H1 (cell line): ENCODE measurements around the gene MBNL1.

ENCODE experiments used
- ASH2L ChIP-seq: fragments of 200-600, 300-600 bp; sonication (generic); IDR thresholded peaks from one replicate; pipeline ENCODE4 v1.7.1; 2017; ENCODE audit warnings: low read length
- CHD2 ChIP-seq: IDR thresholded peaks from 2 replicates; pipeline ENCODE4 v1.6.1; 2012; ENCODE audit warnings: low read length, improper control_type of control experiment
- EZH2 ChIP-seq: fragments of 200-600 bp; sonication (generic); IDR thresholded peaks from 2 replicates; pipeline ENCODE4 v1.7.1; 2012; ENCODE audit warnings: low read depth, mild to moderate bottlenecking, moderate library complexity, low read length, inconsistent platforms; ENCODE audit not compliant: severe bottlenecking
- GABPA ChIP-seq: IDR thresholded peaks from 2 replicates; pipeline ENCODE4 v1.6.1; 2011; ENCODE audit warnings: mild to moderate bottlenecking, low read length, moderate library complexity, borderline replicate concordance; ENCODE audit not compliant: insufficient read depth
- JUN ChIP-seq: IDR thresholded peaks from 2 replicates; pipeline ENCODE4 v1.6.1; 2011; ENCODE audit warnings: low read depth, mild to moderate bottlenecking, improper control_type of control experiment, low read length
- PHF8 ChIP-seq: fragments of 200-600 bp; sonication (generic); conservative IDR thresholded peaks from 2 replicates; pipeline ENCODE4 v1.7.1; 2012; ENCODE audit warnings: low read depth, mild to moderate bottlenecking, inconsistent platforms, low read length, moderate library complexity
- POLR2AphosphoS5 ChIP-seq: IDR thresholded peaks from 2 replicates; pipeline ENCODE4 v1.6.1; 2011; ENCODE audit warnings: low read depth, low read length
- RAD21 ChIP-seq, 2 experiments: IDR thresholded peaks in 1 of 2; conservative IDR thresholded peaks in 1 of 2; 2 replicates each; pipeline ENCODE4 v1.6.1; 2011; ENCODE audit warnings: low read depth in 2 of 2, low read length in 2 of 2, improper control_type of control experiment in 1 of 2, inconsistent platforms in 1 of 2, mild to moderate bottlenecking in 1 of 2, moderate library complexity in 1 of 2
- SP1 ChIP-seq: IDR thresholded peaks from 2 replicates; pipeline ENCODE4 v1.6.1; 2011; ENCODE audit warnings: low read depth, low read length
- TF ChIP-seq, protein P1 (sequence below), 3 experiments: IDR thresholded peaks; 1 replicate in 2 of 3; 2 replicates in 1 of 3; pipeline versions ENCODE4 v1.5.1 to v1.6.1; 2011; ENCODE audit warnings: low read length in 3 of 3, mild to moderate bottlenecking in 3 of 3, inconsistent platforms in 2 of 3, low read depth in 1 of 3, moderate library complexity in 1 of 3; ENCODE audit not compliant: insufficient read depth in 1 of 3; ENCODE audit errors: control extremely low read depth in 1 of 3
- TF ChIP-seq, protein P2 (sequence below): IDR thresholded peaks from 2 replicates; pipeline ENCODE4 v1.6.1; 2011; ENCODE audit warnings: low read depth, mild to moderate bottlenecking, low read length; ENCODE audit not compliant: insufficient read depth

DNA sequence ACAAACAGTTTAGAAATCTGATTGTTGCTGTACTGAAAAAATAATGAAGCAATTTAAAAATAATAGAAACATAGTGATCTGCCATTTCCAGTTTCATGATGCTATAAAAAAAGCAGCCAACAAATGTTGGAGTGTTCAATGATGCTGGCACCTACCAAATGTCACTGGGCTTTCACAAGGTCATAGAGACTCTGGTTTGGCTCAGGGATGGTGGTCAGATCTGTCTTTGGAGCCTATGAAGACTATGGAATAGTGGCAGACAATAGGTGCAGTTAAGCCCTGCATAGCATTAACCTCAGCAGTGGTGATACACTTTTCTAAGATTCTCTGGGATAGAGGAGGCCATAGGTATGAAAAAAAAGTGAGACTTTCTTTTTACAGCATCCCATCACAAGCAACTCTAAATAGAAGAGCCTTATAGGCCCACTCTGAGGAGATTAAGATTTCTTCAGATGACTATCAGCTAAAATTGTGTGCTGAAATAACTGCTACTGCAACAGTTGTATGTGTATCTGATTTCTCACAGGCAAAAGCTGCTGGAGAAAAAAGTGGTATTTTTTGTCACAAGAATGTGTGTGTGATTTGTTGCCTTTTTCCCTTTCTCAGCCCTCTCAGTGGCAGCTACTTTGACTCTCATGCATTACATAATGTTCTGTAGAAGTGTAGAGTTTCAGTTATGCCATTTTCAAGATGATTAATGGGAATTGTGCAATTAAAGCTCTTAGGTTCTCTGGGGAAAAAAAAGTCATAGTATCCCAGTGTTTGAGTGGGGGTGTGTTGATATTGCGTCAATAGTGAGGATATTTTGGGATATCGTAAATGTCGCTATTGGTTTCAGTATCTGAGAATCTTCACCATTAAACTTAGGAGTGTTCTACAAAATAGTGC, 137.4 kb downstream of the MBNL1 start:
- TF ChIP-seq POLR2AphosphoS5 (no peak), SP1 (no peak), EZH2 (no peak), RAD21 (IDR thresholded peaks at IDR 0.05 in 1 of 2, conservative IDR thresholded peaks at IDR 0.05 in 1 of 2; ENCODE audit: low read depth in 2 of 2, low read length in 2 of 2) (no peak), ASH2L (no peak), CHD2 (no peak), JUN (no peak), GABPA (no peak), PHF8 (no peak)
- TF ChIP-seq, protein P1, sequence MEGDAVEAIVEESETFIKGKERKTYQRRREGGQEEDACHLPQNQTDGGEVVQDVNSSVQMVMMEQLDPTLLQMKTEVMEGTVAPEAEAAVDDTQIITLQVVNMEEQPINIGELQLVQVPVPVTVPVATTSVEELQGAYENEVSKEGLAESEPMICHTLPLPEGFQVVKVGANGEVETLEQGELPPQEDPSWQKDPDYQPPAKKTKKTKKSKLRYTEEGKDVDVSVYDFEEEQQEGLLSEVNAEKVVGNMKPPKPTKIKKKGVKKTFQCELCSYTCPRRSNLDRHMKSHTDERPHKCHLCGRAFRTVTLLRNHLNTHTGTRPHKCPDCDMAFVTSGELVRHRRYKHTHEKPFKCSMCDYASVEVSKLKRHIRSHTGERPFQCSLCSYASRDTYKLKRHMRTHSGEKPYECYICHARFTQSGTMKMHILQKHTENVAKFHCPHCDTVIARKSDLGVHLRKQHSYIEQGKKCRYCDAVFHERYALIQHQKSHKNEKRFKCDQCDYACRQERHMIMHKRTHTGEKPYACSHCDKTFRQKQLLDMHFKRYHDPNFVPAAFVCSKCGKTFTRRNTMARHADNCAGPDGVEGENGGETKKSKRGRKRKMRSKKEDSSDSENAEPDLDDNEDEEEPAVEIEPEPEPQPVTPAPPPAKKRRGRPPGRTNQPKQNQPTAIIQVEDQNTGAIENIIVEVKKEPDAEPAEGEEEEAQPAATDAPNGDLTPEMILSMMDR (IDR thresholded peaks at IDR 0.05; ENCODE audit: control extremely low read depth in 1 of 3, insufficient read depth in 1 of 3, low read depth in 1 of 3, low read length in 3 of 3): no peak
- TF ChIP-seq, protein P2, sequence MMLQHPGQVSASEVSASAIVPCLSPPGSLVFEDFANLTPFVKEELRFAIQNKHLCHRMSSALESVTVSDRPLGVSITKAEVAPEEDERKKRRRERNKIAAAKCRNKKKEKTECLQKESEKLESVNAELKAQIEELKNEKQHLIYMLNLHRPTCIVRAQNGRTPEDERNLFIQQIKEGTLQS: no peak
